Measurements from ENCODE around the gene FCN3. TPM values are rescaled to one million over a fixed set of nuclear protein-coding genes. Genes with fewer than 3 reads are reported as not detected.

FCN3 gene
- total and polyA plus RNA-seq, 9 of the 15 experiments (the other 6 are each of a cell fraction or from before 2014, with no cell fraction given): 0.49 TPM; not detected in 8

- TF ChIP-seq, protein P1, sequence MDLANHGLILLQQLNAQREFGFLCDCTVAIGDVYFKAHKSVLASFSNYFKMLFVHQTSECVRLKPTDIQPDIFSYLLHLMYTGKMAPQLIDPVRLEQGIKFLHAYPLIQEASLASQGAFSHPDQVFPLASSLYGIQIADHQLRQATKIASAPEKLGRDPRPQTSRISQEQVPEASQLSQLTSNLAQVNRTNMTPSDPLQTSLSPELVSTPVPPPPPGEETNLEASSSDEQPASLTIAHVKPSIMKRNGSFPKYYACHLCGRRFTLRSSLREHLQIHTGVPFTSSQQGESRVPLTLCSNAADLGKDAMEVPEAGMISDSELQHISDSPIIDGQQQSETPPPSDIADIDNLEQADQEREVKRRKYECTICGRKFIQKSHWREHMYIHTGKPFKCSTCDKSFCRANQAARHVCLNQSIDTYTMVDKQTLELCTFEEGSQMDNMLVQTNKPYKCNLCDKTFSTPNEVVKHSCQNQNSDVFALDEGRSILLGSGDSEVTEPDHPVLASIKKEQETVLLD (IDR thresholded peaks at IDR 0.05): no peak
- TF ChIP-seq MAFK (IDR thresholded peaks at IDR 0.05; ENCODE audit: low read length) (peak; percentile 46), BCOR (IDR thresholded peaks at IDR 0.05) (no peak), NCOA6 (IDR thresholded peaks at IDR 0.05) (no peak), LARP7 (IDR thresholded peaks at IDR 0.05) (no peak), FOXA3 (CRISPR knock-in tag; conservative IDR thresholded peaks at IDR 0.05 in 1 of 2, IDR thresholded peaks at IDR 0.05 in 1 of 2) (no peak), ZNF696 (CRISPR knock-in tag; conservative IDR thresholded peaks at IDR 0.05) (no peak), CXXC5 (CRISPR knock-in tag; IDR thresholded peaks at IDR 0.05) (peak; percentile 23; the same call in 1 of the 2 replicates), ZNF24 (IDR thresholded peaks at IDR 0.05) (no peak), KAT8 (IDR thresholded peaks at IDR 0.05; ENCODE audit: low read depth) (no peak), BCL6 (CRISPR knock-in tag; IDR thresholded peaks at IDR 0.05) (no peak), ZNF384 (IDR thresholded peaks at IDR 0.05; ENCODE audit: low read depth, low read length) (no peak), SMARCB1 (IDR thresholded peaks at IDR 0.05; ENCODE audit: insufficient read length, low read depth) (no peak), HLTF (IDR thresholded peaks at IDR 0.05) (no peak), MTA2 (IDR thresholded peaks at IDR 0.05; ENCODE audit: low read depth) (no peak), SMARCA4 (IDR thresholded peaks at IDR 0.05) (no peak), ZBTB26 (CRISPR knock-in tag; IDR thresholded peaks at IDR 0.05) (no peak), EHMT2 (IDR thresholded peaks at IDR 0.05) (no peak), NFYB (IDR thresholded peaks at IDR 0.05; ENCODE audit: extremely low read depth, insufficient read length) (no peak), SRSF1 (IDR thresholded peaks at IDR 0.05; ENCODE audit: low read depth, low read length) (no peak), ZNF444 (CRISPR knock-in tag; IDR thresholded peaks at IDR 0.05) (peak; percentile 44; the same call in 1 of the 2 replicates), PCBP2 (IDR thresholded peaks at IDR 0.05; ENCODE audit: low read depth, low read length, poor library complexity, severe bottlenecking) (no peak), KLF16 (IDR thresholded peaks at IDR 0.05) (no peak), RBM39 (optimal IDR thresholded peaks at IDR 0.05; ENCODE audit: low read depth, low read length) (no peak), NFRKB (IDR thresholded peaks at IDR 0.05; ENCODE audit: low read depth) (no peak), HES1 (IDR thresholded peaks at IDR 0.05; ENCODE audit: low read depth) (no peak), HSF4 (CRISPR knock-in tag; IDR thresholded peaks at IDR 0.05; ENCODE audit: borderline replicate concordance) (no peak), TAF7 (tag; IDR thresholded peaks at IDR 0.05) (no peak), OTX1 (CRISPR knock-in tag; IDR thresholded peaks at IDR 0.05) (no peak), SMC3 (conservative IDR thresholded peaks at IDR 0.05; ENCODE audit: insufficient read depth, low read depth, low read length) (no peak), MTA3 (IDR thresholded peaks at IDR 0.05; ENCODE audit: borderline replicate concordance) (peak; percentile 59; the same call in 1 of the 2 replicates)
Observed at GRCh38 chr1:27341525-27342252, 32.9 kb downstream of the FCN3 start, which contains the start of gene SYTL1 (continued).
